ENCODE results near the gene MAD1L1.

GRCh38 chr7:2227699-2228098, 5.0 kb downstream of the MAD1L1 start:
- TF ChIP-seq EZH2phosphoT487 (IDR thresholded peaks at IDR 0.05; ENCODE audit: insufficient read depth, low read depth) (no peak), EZH2 (IDR thresholded peaks at IDR 0.05; ENCODE audit: insufficient read depth, poor library complexity, severe bottlenecking) (no peak)
